ENCODE results near the gene C11orf91. TPM values are rescaled to one million over a fixed set of nuclear protein-coding genes. Genes with fewer than 3 reads are reported as not detected.
"Not testable (repeated sequence)": the region's sequence is repeated elsewhere in the genome, so short reads cannot be mapped to it uniquely, and the experiment has no call there.

Gene C11orf91
- total RNA-seq, 1 donor = not detected

- peak; percentile 88 for DNase-seq (ENCODE audit: low read depth)
- H3K4me3 ChIP-seq (ENCODE audit: low read depth, low read length) = peak within 1 kb of the TSS; percentile 69
- TF ChIP-seq CTCF (IDR thresholded peaks at IDR 0.05; ENCODE audit: insufficient read depth, low read length) = no peak
Observed at GRCh38 chr11:33736148-33736812, 35.7 kb upstream of the C11orf91 start, which contains the start of gene CD59. TSS of gene CD59 (minus strand) at chr11:33736423. CDS start at chr11:33722445, 13,978 bp downstream.

- peak; percentile 3 for TF ChIP-seq CTCF (IDR thresholded peaks at IDR 0.05; ENCODE audit: insufficient read depth, low read length)
- H3K4me3 ChIP-seq (ENCODE audit: low read depth, low read length) = peak overlapping the region; percentile 69
- no peak for DNase-seq (ENCODE audit: low read depth)
Observed at GRCh38 chr11:33735271-33736147, 34.9 kb upstream of the C11orf91 start.

- TF ChIP-seq CTCF (IDR thresholded peaks at IDR 0.05; ENCODE audit: insufficient read depth, low read length) = no peak
- peak overlapping the region; percentile 69 for H3K4me3 ChIP-seq (ENCODE audit: low read depth, low read length)
- DNase-seq (ENCODE audit: low read depth) = peak; percentile 77
Observed at GRCh38 chr11:33734441-33735270, 34.0 kb upstream of the C11orf91 start.

GRCh38 chr11:33733980-33734379 lies 33.4 kb upstream of the C11orf91 start:
- TF ChIP-seq CTCF (IDR thresholded peaks at IDR 0.05; ENCODE audit: insufficient read depth, low read length) = no peak
- no peak for DNase-seq (ENCODE audit: low read depth)
- H3K4me3 ChIP-seq (ENCODE audit: low read depth, low read length) = peak overlapping the region; percentile 69

- DNase-seq (ENCODE audit: low read depth) = no peak
- no peak for TF ChIP-seq CTCF (IDR thresholded peaks at IDR 0.05; ENCODE audit: insufficient read depth, low read length)
- no peak overlapping the region for H3K4me3 ChIP-seq (ENCODE audit: low read depth, low read length)
Observed at GRCh38 chr11:33731723-33732531, 31.3 kb upstream of the C11orf91 start.

GRCh38 chr11:33730716-33731115 lies 30.1 kb upstream of the C11orf91 start:
- no peak for DNase-seq (ENCODE audit: low read depth)
- TF ChIP-seq CTCF (IDR thresholded peaks at IDR 0.05; ENCODE audit: insufficient read depth, low read length) = no peak
- H3K4me3 ChIP-seq (ENCODE audit: low read depth, low read length) = no peak overlapping the region

- not testable (repeated sequence) for DNase-seq (ENCODE audit: low read depth); H3K4me3 ChIP-seq (ENCODE audit: low read depth, low read length)
Observed at GRCh38 chr11:33729072-33729664, 28.5 kb upstream of the C11orf91 start.

- not testable (repeated sequence) for H3K4me3 ChIP-seq (ENCODE audit: low read depth, low read length); DNase-seq (ENCODE audit: low read depth)
Observed at GRCh38 chr11:33727539-33727938, 26.9 kb upstream of the C11orf91 start.
